Aorta (tissue), 5 donors: ENCODE measurements around the gene CYP2U1. TPM values are rescaled to one million over a fixed set of nuclear protein-coding genes. Genes with fewer than 3 reads are reported as not detected.
A peak's percentile ranks its signal among the peaks of the same experiment; 100 is the strongest.
"Not testable (repeated sequence)": the region's sequence is repeated elsewhere in the genome, so short reads cannot be mapped to it uniquely, and the experiment has no call there.

Experiments used
- ATAC-seq: fragments of 200-7000 bp; cut with Tn5 transposase; one replicate; pipeline ENCODE4 v1.9.1; 2022; ENCODE audit warnings: moderate library complexity; ENCODE audit not compliant: low FRiP score
- DNase-seq, 2 donors: peaks; one replicate each; pipeline ENCODE4 v3.0.0-alpha.2; 2020
- H3K27ac ChIP-seq, 2 donors: one replicate each; pipeline ENCODE4 v1.5.1; 2013; ENCODE audit warnings: low read length in 2 of 2, mild to moderate bottlenecking in 2 of 2, moderate library complexity in 2 of 2, control low read depth in 1 of 2, inconsistent platforms in 1 of 2, low read depth in 1 of 2
- H3K27me3 ChIP-seq, 2 donors: one replicate each; pipeline ENCODE4 v1.6.1; 2013; ENCODE audit warnings: control low read depth in 1 of 2, low read length in 1 of 2, mild to moderate bottlenecking in 1 of 2, moderate library complexity in 1 of 2; ENCODE audit not compliant: insufficient read depth in 2 of 2, control insufficient read depth in 1 of 2
- H3K36me3 ChIP-seq, 2 donors: one replicate each; pipeline ENCODE4 v1.6.1; 2013; ENCODE audit warnings: control low read depth in 1 of 2, low read length in 1 of 2, mild to moderate bottlenecking in 1 of 2; ENCODE audit not compliant: insufficient read depth in 2 of 2, control insufficient read depth in 1 of 2
- H3K4me1 ChIP-seq, 2 donors: one replicate each; pipeline ENCODE4 v1.6.1; 2013; ENCODE audit warnings: low read length in 2 of 2, control low read depth in 1 of 2, mild to moderate bottlenecking in 1 of 2, moderate library complexity in 1 of 2; ENCODE audit not compliant: insufficient read depth in 2 of 2, control insufficient read depth in 1 of 2
- H3K4me3 ChIP-seq, 2 donors: one replicate each; pipeline ENCODE4 v1.5.1; 2013; ENCODE audit warnings: low read length in 2 of 2, control low read depth in 1 of 2, mild to moderate bottlenecking in 1 of 2
- H3K9me3 ChIP-seq: one replicate; pipeline ENCODE4 v1.6.1; 2013; ENCODE audit warnings: mild to moderate bottlenecking, low read length; ENCODE audit not compliant: control insufficient read depth
- WGBS, 2 donors: extraction: QIAGEN DNeasy Blood & Tissue Kit; methylation state at CpG; one replicate each; pipeline ENCODE4 v1.1.7; 2013; 5-methylcytosine and 5-hydroxymethylcytosine counted together
- intact Hi-C, 2 donors: fragments of 100-400 bp; cut with DNase I; formaldehyde crosslinking; loops; one replicate each; pipeline versions ENCODE4 v1.14.2 to v1.15.0; 2022
- polyA plus RNA-seq, 2 donors: library from polyadenylated mRNA; stranded (reverse); fragments of 200-250 nt; gene quantifications; one replicate each; pipeline ENCODE4 v1.2.3, GENCODE V29; 2013
- total RNA-seq, 2 donors: library from RNA; stranded (reverse); fragmentation: NEBNext Ultra II Directional; extraction: Animal tissue kit (Norgen Biotek cat#: 25700); gene quantifications; one replicate each; pipeline ENCODE4 v1.2.1, GENCODE V29; 2021
- donor health status: healthy with polysubstance abuse.
- donor health status: Bipolar disorder and iron deficiency.
- donor health status: DM: no; HTN: no; CAD: no.
- donor health status: DM: no; HTN: no; CAD: no.
- donor health status: DM: yes; HTN: yes; CAD: no.

CYP2U1 gene
- total and polyA plus RNA-seq, 4 donors = 5.3 to 16.7 (median 11.1) TPM

- intact Hi-C loops = loop anchor here (1.0 to 5.0 kb wide), 3 partner anchors 86 to 157 kb away; no protein-coding TSS in a partner anchor
- no peaks in the 10 kb centered on the region for H3K9me3 ChIP-seq
- 13 to 19% methylated on average over 2 of the region's 2 CpGs for WGBS, 2 donors
These were observed 18.0 kb upstream of the CYP2U1 start for GRCh38 chr4:107913283-107913899.

GRCh38 chr4:107915220-107915619 lies 16.1 kb upstream of the CYP2U1 start:
- Histone ChIP-seq H3K27me3 (no peaks in the 10 kb centered on the region), H3K36me3 (peaks cover 0 to 7% of the 10 kb centered on the region in 2 donors), H3K27ac (no peak overlapping the region), H3K4me1 (no peaks in the 10 kb centered on the region), H3K4me3 (no peak overlapping the region), H3K9me3 (peaks cover 1% of the 10 kb centered on the region)
- DNase-seq = no peak
- WGBS, 2 donors = 92 to 95% methylated on average over 1 of the region's 1 CpG
- ATAC-seq = no peak
- intact Hi-C loops = no loop called here

More at GRCh38 chr4:107913283-107913899, 18.0 kb upstream of the CYP2U1 start:
- ATAC-seq (peak; percentile 87), DNase-seq (no peak)
- Histone ChIP-seq H3K27me3 (no peaks in the 10 kb centered on the region), H3K36me3 (peaks cover 2 to 7% of the 10 kb centered on the region in 2 donors), H3K4me3 (no peak overlapping the region), H3K27ac (no peak overlapping the region), H3K4me1 (no peaks in the 10 kb centered on the region)

GRCh38 chr4:107916623-107917022 lies 14.7 kb upstream of the CYP2U1 start:
- intact Hi-C loops = no loop called here
- DNase-seq (no peak), ATAC-seq (no peak)
- Histone ChIP-seq H3K36me3 (peaks cover 0 to 3% of the 10 kb centered on the region in 2 donors), H3K4me1 (no peaks in the 10 kb centered on the region), H3K9me3 (peaks cover 3% of the 10 kb centered on the region), H3K4me3 (no peak overlapping the region), H3K27me3 (no peaks in the 10 kb centered on the region), H3K27ac (no peak overlapping the region)

GRCh38 chr4:107917500-107917899 lies 13.8 kb upstream of the CYP2U1 start:
- H3K4me3 ChIP-seq = no peak overlapping the region
- H3K36me3 ChIP-seq = peaks cover 0 to 3% of the 10 kb centered on the region in 2 donors
- DNase-seq (no peak), ATAC-seq (no peak)
- no peaks in the 10 kb centered on the region for H3K27me3 ChIP-seq
- WGBS, 2 donors = 96 to 98% methylated on average over 2 of the region's 2 CpGs
- H3K4me1 ChIP-seq = no peaks in the 10 kb centered on the region
- no peak overlapping the region for H3K27ac ChIP-seq
- intact Hi-C loops = no loop called here
- H3K9me3 ChIP-seq = peaks cover 3% of the 10 kb centered on the region

- intact Hi-C loops = no loop called here
- no peaks in the 10 kb centered on the region for H3K27me3 ChIP-seq
- no peak overlapping the region for H3K27ac ChIP-seq
- DNase-seq = no peak
- no peak for ATAC-seq
- WGBS, 2 donors = 85 to 87% methylated on average over 4 of the region's 4 CpGs
- no peaks in the 10 kb centered on the region for H3K4me1 ChIP-seq
- H3K4me3 ChIP-seq = no peak overlapping the region
- H3K9me3 ChIP-seq = peaks cover 3% of the 10 kb centered on the region
- H3K36me3 ChIP-seq = no peaks in the 10 kb centered on the region
These were observed 8.6 kb upstream of the CYP2U1 start for GRCh38 chr4:107922486-107923473.

- H3K36me3 ChIP-seq, DNase-seq, intact Hi-C loops, H3K27me3 ChIP-seq, H3K4me3 ChIP-seq, H3K4me1 ChIP-seq, ATAC-seq, H3K9me3 ChIP-seq, H3K27ac ChIP-seq: not testable (repeated sequence)
These were observed 5.6 kb upstream of the CYP2U1 start for GRCh38 chr4:107925713-107926112.

GRCh38 chr4:107926875-107927274 lies 4.5 kb upstream of the CYP2U1 start:
- intact Hi-C loops, H3K9me3 ChIP-seq, H3K27ac ChIP-seq, H3K4me3 ChIP-seq, DNase-seq, H3K4me1 ChIP-seq, H3K27me3 ChIP-seq, ATAC-seq, H3K36me3 ChIP-seq: not testable (repeated sequence)
- WGBS, 2 donors = 89 to 91% methylated on average over 3 to 4 of the region's 4 CpGs

GRCh38 chr4:107931775-107932321 lies 499 bp downstream of the CYP2U1 start:
- Histone ChIP-seq H3K9me3 (no peaks in the 10 kb centered on the region), H3K27ac (peak overlapping the region in 1 of 2 donors; percentile 72), H3K4me3 (peak overlapping the region; percentile 58 to 78), H3K36me3 (no peaks in the 10 kb centered on the region), H3K27me3 (no peaks in the 10 kb centered on the region), H3K4me1 (no peaks in the 10 kb centered on the region)
- ATAC-seq = peak; percentile 39
- intact Hi-C loops = loop anchor here (1.0 to 2.0 kb wide), 2 partner anchors 57 kb away; partner anchors contain the start of gene HADH (in 2 of the 2)
- WGBS, 2 donors = 2 to 3% methylated on average over 44 to 45 of the region's 45 CpGs
- peak; percentile 48 to 78 for DNase-seq
